GM12878 (cell line): ENCODE data around the gene SPATC1L. TPM values are rescaled to one million over a fixed set of nuclear protein-coding genes. Genes with fewer than 3 reads are reported as not detected.

ENCODE experiments used
- ATAC-seq: fragments of 200-7000 bp; cut with Tn5 transposase; 3 replicates; pipeline ENCODE4 v1.9.1; 2020; ENCODE audit warnings: mild to moderate bottlenecking, moderate library complexity
- BruUV-seq: library from RNA; stranded (reverse); fragments of 400-500 nt; replicated peaks from 2 replicates; lab custom pipeline; 2021; lab: Mats Ljungman, UMichigan
- CTCF ChIA-PET: fragments of 300-600 bp; sonication (Branson Sonifier 250); formaldehyde crosslinking; extraction: SDS; loops from one replicate; lab custom pipeline; 2021; ENCODE audit warnings: inconsistent platforms; lab: Yijun Ruan, JAX
- POLR2A ChIA-PET: fragments of 350-600 bp; formaldehyde crosslinking; extraction: SDS; loops from one replicate; lab custom pipeline; 2021; ENCODE audit warnings: inconsistent platforms; lab: Charles Lee
- RAD21 ChIA-PET: fragments of 300-600 bp; sonication (Branson Sonifier 250); formaldehyde crosslinking; loops from one replicate; lab custom pipeline; 2023; ENCODE audit warnings: antibody characterized with exemption; ENCODE audit not compliant: unreplicated experiment; lab: Charles Lee
- SMC1A ChIA-PET: fragments of 300-600 bp; sonication (Branson Sonifier 250); formaldehyde crosslinking; loops from one replicate; lab custom pipeline; 2023; ENCODE audit not compliant: unreplicated experiment, uncharacterized antibody; lab: Charles Lee
- DNase-seq: peaks from one replicate; pipeline ENCODE4 v3.0.0-alpha.2; 2011; ENCODE audit warnings: low read depth, low spot score
- FAIRE-seq: peaks from 3 replicates; lab custom pipeline; 2011; peaks lifted over from hg19 to GRCh38; lab: Jason Lieb, UNC
- H2AFZ ChIP-seq: 2 replicates; pipeline ENCODE4 v1.6.0; 2011; ENCODE audit warnings: low read depth, low read length, control low read depth; ENCODE audit not compliant: control insufficient read depth
- H3K27ac ChIP-seq: 2 replicates; pipeline ENCODE4 v1.5.1; 2011; ENCODE audit warnings: control low read depth; ENCODE audit not compliant: control insufficient read depth, insufficient read depth
- H3K27me3 ChIP-seq, 2 experiments: replicated peaks in 1 of 2; 2 replicates each; pipeline versions ENCODE4 v1.6.0 to v1.6.1; 2011; ENCODE audit warnings: low read length in 1 of 2; ENCODE audit not compliant: control insufficient read depth in 2 of 2, insufficient read depth in 2 of 2
- H3K36me3 ChIP-seq, 2 experiments: 2 replicates each; pipeline ENCODE4 v1.5.1; 2011; ENCODE audit warnings: low read length in 1 of 2; ENCODE audit not compliant: control insufficient read depth in 2 of 2, insufficient read depth in 2 of 2
- H3K4me1 ChIP-seq: 2 replicates; pipeline ENCODE4 v1.6.1; 2011; ENCODE audit warnings: mild to moderate bottlenecking, low read length, moderate library complexity, mixed read lengths; ENCODE audit not compliant: control insufficient read depth, insufficient read depth
- H3K4me2 ChIP-seq: 2 replicates; pipeline ENCODE4 v1.6.0; 2011; ENCODE audit warnings: control low read depth; ENCODE audit not compliant: control insufficient read depth, insufficient read depth
- H3K4me3 ChIP-seq: fragments of 200-600 bp; sonication (generic); 2 replicates; pipeline ENCODE4 v1.5.1; 2016
- H3K79me2 ChIP-seq: 2 replicates; pipeline ENCODE4 v1.6.0; 2011; ENCODE audit warnings: low read length; ENCODE audit not compliant: control insufficient read depth, insufficient read depth
- H3K9ac ChIP-seq: 2 replicates; pipeline ENCODE4 v1.8.0; 2011; ENCODE audit warnings: low read length, control low read depth, mixed read lengths; ENCODE audit not compliant: control insufficient read depth, insufficient read depth
- H3K9me3 ChIP-seq: replicated peaks from 3 replicates; pipeline ENCODE4 v1.5.1; 2011; ENCODE audit warnings: mild to moderate bottlenecking, low read length; ENCODE audit not compliant: control insufficient read depth, insufficient read depth
- H4K20me1 ChIP-seq: 2 replicates; pipeline ENCODE4 v1.6.0; 2011; ENCODE audit not compliant: control insufficient read depth, insufficient read depth
- ELK1 ChIP-seq: IDR thresholded peaks from 2 replicates; pipeline ENCODE4 v1.6.1; 2012; ENCODE audit warnings: low read depth, low read length, improper control_type of control experiment
- ESRRA ChIP-seq: IDR thresholded peaks from 2 replicates; pipeline ENCODE4 v1.6.1; 2012; ENCODE audit warnings: mild to moderate bottlenecking, low read length, improper control_type of control experiment
- JUND ChIP-seq: IDR thresholded peaks from 2 replicates; pipeline ENCODE4 v1.6.1; 2012; ENCODE audit warnings: low read depth, mild to moderate bottlenecking, low read length, improper control_type of control experiment, moderate library complexity
- NBN ChIP-seq: fragments of 450-650 bp; IDR thresholded peaks from 2 replicates; pipeline ENCODE4 v1.6.1; 2016
- PAX5 ChIP-seq: IDR thresholded peaks from 2 replicates; pipeline ENCODE4 v1.6.1; 2011; ENCODE audit warnings: low read depth, low read length, borderline replicate concordance
- PBX3 ChIP-seq: IDR thresholded peaks from 2 replicates; pipeline ENCODE4 v1.6.1; 2011; ENCODE audit warnings: mild to moderate bottlenecking, low read depth, low read length, moderate library complexity; ENCODE audit not compliant: insufficient replicate concordance
- PKNOX1 ChIP-seq: fragments of 450-650 bp; IDR thresholded peaks from 2 replicates; pipeline ENCODE4 v1.6.1; 2016; ENCODE audit warnings: mild to moderate bottlenecking
- RB1 ChIP-seq: fragments of 450-650 bp; formaldehyde crosslinking; IDR thresholded peaks from 2 replicates; pipeline ENCODE4 v1.6.1; 2017; ENCODE audit warnings: mild to moderate bottlenecking, borderline replicate concordance
- RELB ChIP-seq: fragments of 450-650 bp; IDR thresholded peaks from 2 replicates; pipeline ENCODE4 v1.6.1; 2017; ENCODE audit warnings: low read depth, mild to moderate bottlenecking, moderate library complexity
- SP1 ChIP-seq: IDR thresholded peaks from one replicate; pipeline ENCODE4 v1.6.1; 2011; ENCODE audit warnings: low read depth, low read length
- TCF12 ChIP-seq: IDR thresholded peaks from 2 replicates; pipeline ENCODE4 v1.6.1; 2011; ENCODE audit warnings: low read depth, mild to moderate bottlenecking, low read length
- ZNF384 ChIP-seq: IDR thresholded peaks from 2 replicates; pipeline ENCODE4 v1.6.1; 2012; ENCODE audit warnings: low read depth, mild to moderate bottlenecking, low read length, improper control_type of control experiment, borderline replicate concordance
- ZNF592 ChIP-seq: fragments of 450-650 bp; IDR thresholded peaks from 2 replicates; pipeline ENCODE4 v1.6.1; 2017; ENCODE audit warnings: mild to moderate bottlenecking, moderate library complexity
- ZSCAN29 ChIP-seq: fragments of 450-650 bp; IDR thresholded peaks from 2 replicates; pipeline ENCODE4 v1.6.1; 2017; ENCODE audit warnings: mild to moderate bottlenecking, moderate library complexity
- WGBS: methylation state at CpG from one replicate; pipeline ENCODE4 v1.1.6; 2016; ENCODE audit warnings: low lambda C conversion rate; ENCODE audit not compliant: insufficient replicate concordance, insufficient coverage; ENCODE audit errors: missing lambda C conversion rate; 5-methylcytosine and 5-hydroxymethylcytosine counted together
- in situ Hi-C: fragments of 300-500 bp; cut with MboI; formaldehyde crosslinking; loops from 9 replicates; pipeline ENCODE4 v1.14.3; 2018; ENCODE audit warnings: mixed read lengths
- intact Hi-C: fragments of 100-400 bp; cut with micrococcal nuclease; formaldehyde crosslinking; loops from one replicate; pipeline ENCODE4 v1.14.2; 2022; ENCODE audit not compliant: unreplicated experiment
- polyA plus RNA-seq, 11 experiments: library from polyadenylated mRNA; depleted of rRNA in 4 of 11; unstranded in 6 of 11; stranded (reverse) in 5 of 11; fragments of >200 nt; fragmentation: Nextera tagmentation in 4 of 11; fragmentation: Illumina TruSeq in 1 of 11; extraction: Ambion mirVana in 4 of 11; extraction: Trizol in 1 of 11; gene quantifications; 1 replicate in 1 of 11; 2 replicates in 10 of 11; pipeline versions ENCODE4 v1.2.1 to v1.2.3, GENCODE V29; 2011 to 2016; ENCODE audit warnings: inconsistent platforms in 2 of 11, missing spikeins in 2 of 11, low read depth in 1 of 11
- total RNA-seq, 4 experiments: library from RNA; depleted of rRNA in 3 of 4; stranded (reverse); fragments of >200 nt in 3 of 4; fragmentation: Illumina TruSeq in 1 of 4; extraction: Trizol in 1 of 4; gene quantifications; 2 replicates each; pipeline versions ENCODE4 v1.2.1 to v1.2.3, GENCODE V29; 2013 to 2021

SPATC1L gene
- total and polyA plus RNA-seq, 10 of the 15 experiments (the other 5 are each of a cell fraction or from before 2014, with no cell fraction given), result 1.4 to 16.0 (median 7.0) TPM; not detected in 2

GRCh38 chr21:46159390-46159789 is 24.9 kb downstream of the SPATC1L start (continued):
- TF ChIP-seq RB1, result no peak
- TF ChIP-seq SP1, result no peak
- no peak for TF ChIP-seq NBN
- TF ChIP-seq ESRRA, result no peak
- TF ChIP-seq ELK1, result no peak
- no peak for TF ChIP-seq RELB

GRCh38 chr21:46158666-46159300 is 25.5 kb downstream of the SPATC1L start:
- Histone ChIP-seq H4K20me1 (no peaks in the 10 kb centered on the region), H3K4me3 (no peak overlapping the region), H3K9ac (no peak overlapping the region), H3K27ac (no peak overlapping the region), H3K79me2 (no peaks in the 10 kb centered on the region), H3K9me3 (no peaks in the 10 kb centered on the region; the same call in 2 of the 3 replicates), H3K36me3 (no peaks in the 10 kb centered on the region), H3K4me1 (no peaks in the 10 kb centered on the region), H3K4me2 (no peak overlapping the region), H3K27me3 (no peaks in the 10 kb centered on the region), H2AFZ (no peak overlapping the region)
- POLR2A ChIA-PET, result no interaction called here
- in situ Hi-C loops (no loop called here), intact Hi-C loops (no loop called here)
- BruUV-seq, result no TSS peak
- RAD21 ChIA-PET, result no interaction called here
- no peak for FAIRE-seq
- no peak for DNase-seq
- CTCF ChIA-PET, result interaction anchor here (0.9 kb wide), 1 partner anchor 16 kb away, joined by 3 read pairs; no protein-coding TSS in a partner anchor
- WGBS, result 57% methylated on average over 10 of the region's 10 CpGs
- SMC1A ChIA-PET, result interaction anchor here (1.6 kb wide), 1 partner anchor 167 kb away, joined by 3 read pairs; a partner anchor contains a TSS
- ATAC-seq, result no peak
- TF ChIP-seq TCF12 (no peak), PBX3 (no peak), ZNF384 (no peak), PAX5 (no peak), ZSCAN29 (no peak), ZNF592 (no peak), PKNOX1 (no peak), JUND (no peak)
